Measurements from ENCODE around the gene AKR1C8.

DNA sequence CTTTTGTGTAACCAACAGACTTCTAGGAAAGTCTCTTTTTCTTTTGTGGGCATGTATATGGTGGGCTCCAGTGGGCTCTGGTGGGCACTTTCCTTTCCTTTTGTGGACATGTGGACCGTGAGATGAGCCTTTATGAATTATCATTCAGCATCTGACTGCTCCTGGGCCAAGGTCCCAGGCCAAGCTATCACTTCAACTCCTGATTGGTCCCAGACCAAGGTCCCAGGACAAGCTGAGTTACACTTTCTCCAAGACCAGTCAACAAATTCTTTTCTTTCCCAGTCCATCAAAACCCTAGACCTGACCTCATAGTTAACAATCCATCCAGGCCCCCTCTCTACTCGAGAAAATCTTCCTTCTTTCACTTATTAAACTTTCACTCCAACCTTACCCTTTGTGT lies 1.0 kb downstream of the AKR1C8 start:
- TF ChIP-seq, protein P1, sequence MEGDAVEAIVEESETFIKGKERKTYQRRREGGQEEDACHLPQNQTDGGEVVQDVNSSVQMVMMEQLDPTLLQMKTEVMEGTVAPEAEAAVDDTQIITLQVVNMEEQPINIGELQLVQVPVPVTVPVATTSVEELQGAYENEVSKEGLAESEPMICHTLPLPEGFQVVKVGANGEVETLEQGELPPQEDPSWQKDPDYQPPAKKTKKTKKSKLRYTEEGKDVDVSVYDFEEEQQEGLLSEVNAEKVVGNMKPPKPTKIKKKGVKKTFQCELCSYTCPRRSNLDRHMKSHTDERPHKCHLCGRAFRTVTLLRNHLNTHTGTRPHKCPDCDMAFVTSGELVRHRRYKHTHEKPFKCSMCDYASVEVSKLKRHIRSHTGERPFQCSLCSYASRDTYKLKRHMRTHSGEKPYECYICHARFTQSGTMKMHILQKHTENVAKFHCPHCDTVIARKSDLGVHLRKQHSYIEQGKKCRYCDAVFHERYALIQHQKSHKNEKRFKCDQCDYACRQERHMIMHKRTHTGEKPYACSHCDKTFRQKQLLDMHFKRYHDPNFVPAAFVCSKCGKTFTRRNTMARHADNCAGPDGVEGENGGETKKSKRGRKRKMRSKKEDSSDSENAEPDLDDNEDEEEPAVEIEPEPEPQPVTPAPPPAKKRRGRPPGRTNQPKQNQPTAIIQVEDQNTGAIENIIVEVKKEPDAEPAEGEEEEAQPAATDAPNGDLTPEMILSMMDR (conservative IDR thresholded peaks at IDR 0.05 in 1 of 2, IDR thresholded peaks at IDR 0.05 in 1 of 2; ENCODE audit: extremely low read depth in 1 of 2, insufficient read depth in 1 of 2, low read depth in 1 of 2, low read length in 2 of 2), result no peak
- no peak for TF ChIP-seq EZH2 (IDR thresholded peaks at IDR 0.05; ENCODE audit: borderline replicate concordance, low read length)

All from mammary epithelial cell (primary cell).